H4 (cell line): ENCODE results near the gene GPR173. TPM values are rescaled to one million over a fixed set of nuclear protein-coding genes. Genes with fewer than 3 reads are reported as not detected.

Experiments
- DNase-seq: peaks from one replicate; pipeline ENCODE4 v3.0.0-alpha.2; 2015; ENCODE audit warnings: low spot score
- total RNA-seq: library from RNA; depleted of rRNA; stranded (reverse); fragments of >200 nt; shearing (Covaris generic); gene quantifications from 2 replicates; pipeline ENCODE4 v1.2.3, GENCODE V29; 2014

Gene GPR173
- total RNA-seq, 1 experiment from 2014 or later = 0.72 TPM

DNA sequence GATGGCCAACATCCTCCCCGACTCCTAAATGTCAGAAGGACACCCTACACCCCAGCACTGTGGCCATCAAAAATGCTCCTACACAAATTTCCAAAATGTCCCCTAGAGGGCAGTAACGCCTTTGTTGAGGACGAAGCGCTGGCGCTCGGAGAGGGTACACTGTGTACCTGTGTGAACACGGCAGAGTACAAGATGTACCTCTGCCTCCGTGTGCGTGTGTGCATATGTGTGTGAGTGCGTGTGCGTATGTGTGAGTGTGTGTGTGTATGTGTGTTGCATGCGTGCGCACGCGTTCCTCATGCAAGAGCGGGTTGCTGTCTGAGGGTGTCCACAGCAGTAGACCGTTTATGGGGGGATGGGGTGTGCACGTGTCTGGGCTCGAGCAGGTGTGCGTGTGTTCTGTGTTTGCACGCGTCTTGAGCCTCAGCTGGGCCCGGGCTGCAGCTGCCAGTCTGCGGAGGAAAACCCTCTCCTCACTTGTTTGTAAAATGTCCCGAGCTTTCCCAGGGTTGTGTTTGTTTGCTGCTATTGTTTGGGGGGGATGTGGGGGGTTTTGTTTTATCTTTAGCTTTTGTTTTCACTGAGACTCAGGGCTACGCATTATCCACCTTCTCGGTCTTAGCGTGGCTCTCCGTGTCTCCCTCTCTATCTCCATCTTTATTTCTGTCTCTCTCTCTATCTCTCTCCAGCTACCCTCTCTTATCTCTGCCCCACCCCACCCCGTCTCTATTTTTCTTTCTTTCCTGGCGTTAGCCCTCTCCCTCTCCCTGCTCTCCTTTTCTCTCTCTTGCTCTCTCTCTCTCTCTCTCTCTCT is 23.2 kb downstream of the GPR173 start:
- peak; percentile 51 for DNase-seq

DNA sequence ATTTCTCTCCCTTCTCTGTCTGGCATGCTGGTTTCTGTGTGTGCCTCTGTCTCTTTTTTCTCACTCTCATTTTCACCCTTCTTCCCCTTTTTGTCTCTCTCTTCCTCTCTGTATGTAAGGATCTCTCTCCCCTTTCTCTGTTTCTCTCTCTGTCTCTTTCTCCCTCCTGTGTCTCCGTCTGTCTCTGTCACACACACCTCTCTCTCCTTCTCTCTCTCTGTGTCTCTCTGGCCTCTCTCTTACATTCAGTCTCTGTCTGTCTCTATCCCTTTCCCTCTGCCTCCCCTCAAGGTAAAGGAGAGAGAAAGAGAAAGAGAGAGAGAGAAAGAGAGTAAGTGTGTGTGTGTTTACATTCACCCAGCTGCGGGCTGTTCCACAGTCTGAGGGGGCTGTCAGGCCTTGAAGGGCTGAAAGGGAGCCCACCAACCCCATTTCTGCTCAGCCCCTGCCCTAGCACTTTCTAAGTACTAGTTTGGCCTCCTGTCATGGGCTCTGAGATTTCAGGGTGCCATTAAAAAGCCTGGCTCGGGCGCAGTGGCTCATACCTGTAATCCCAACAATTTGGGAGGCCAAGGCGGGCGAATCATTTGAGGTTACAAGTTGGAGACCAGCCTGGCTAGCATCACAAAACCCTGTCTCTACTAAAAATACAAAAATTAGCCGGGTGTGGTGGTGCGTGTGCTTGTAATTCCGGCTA is 24.0 kb downstream of the GPR173 start:
- no peak for DNase-seq

DNA sequence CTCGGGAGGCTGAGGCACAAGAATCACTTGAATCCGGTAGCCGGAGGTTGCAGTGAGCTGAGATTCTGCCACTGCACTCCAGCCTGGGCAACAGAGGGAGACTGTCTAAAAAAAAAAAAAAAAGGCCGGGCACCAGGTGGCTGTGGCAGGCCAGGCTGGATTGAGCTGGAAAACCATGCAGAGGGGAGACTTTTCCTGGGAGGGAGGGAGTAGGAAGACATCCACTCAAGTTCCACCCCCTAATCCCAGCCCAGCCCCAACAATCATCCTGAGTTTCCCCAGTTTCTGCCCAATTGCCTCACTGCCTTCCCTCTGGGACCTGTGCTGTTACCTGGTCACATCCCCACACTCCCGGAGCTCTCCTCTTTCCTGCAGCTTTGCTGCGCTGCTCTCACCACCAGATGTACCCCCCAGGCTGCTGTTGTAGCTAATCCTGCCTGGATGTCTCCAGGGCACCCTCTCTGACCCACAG is 24.6 kb downstream of the GPR173 start:
- no peak for DNase-seq

DNA sequence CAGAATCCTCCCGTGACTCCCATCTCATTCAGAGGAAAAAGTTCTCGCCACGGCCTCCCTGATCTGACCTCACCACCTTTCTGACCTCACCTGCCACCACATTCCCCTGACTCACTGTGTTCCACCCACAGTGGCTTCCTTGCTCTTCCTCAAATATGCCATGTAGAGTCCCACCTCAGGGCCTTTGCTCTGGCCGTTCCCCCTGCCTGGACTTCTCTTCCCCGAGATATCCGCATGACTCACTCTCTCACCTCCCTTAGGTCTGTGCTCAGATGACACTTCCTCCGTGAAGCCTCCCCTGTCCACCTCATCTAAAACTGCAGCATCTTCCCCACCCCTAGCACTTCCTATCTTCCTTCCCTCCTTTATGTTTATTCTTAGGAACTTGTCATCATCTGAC is 26.4 kb downstream of the GPR173 start:
- no peak for DNase-seq

DNA sequence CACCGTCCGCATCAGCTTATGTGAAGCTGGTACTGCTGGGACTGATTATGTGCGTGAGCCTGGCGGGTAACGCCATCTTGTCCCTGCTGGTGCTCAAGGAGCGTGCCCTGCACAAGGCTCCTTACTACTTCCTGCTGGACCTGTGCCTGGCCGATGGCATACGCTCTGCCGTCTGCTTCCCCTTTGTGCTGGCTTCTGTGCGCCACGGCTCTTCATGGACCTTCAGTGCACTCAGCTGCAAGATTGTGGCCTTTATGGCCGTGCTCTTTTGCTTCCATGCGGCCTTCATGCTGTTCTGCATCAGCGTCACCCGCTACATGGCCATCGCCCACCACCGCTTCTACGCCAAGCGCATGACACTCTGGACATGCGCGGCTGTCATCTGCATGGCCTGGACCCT is 28.1 kb downstream of the GPR173 start:
- no peak for DNase-seq

DNA sequence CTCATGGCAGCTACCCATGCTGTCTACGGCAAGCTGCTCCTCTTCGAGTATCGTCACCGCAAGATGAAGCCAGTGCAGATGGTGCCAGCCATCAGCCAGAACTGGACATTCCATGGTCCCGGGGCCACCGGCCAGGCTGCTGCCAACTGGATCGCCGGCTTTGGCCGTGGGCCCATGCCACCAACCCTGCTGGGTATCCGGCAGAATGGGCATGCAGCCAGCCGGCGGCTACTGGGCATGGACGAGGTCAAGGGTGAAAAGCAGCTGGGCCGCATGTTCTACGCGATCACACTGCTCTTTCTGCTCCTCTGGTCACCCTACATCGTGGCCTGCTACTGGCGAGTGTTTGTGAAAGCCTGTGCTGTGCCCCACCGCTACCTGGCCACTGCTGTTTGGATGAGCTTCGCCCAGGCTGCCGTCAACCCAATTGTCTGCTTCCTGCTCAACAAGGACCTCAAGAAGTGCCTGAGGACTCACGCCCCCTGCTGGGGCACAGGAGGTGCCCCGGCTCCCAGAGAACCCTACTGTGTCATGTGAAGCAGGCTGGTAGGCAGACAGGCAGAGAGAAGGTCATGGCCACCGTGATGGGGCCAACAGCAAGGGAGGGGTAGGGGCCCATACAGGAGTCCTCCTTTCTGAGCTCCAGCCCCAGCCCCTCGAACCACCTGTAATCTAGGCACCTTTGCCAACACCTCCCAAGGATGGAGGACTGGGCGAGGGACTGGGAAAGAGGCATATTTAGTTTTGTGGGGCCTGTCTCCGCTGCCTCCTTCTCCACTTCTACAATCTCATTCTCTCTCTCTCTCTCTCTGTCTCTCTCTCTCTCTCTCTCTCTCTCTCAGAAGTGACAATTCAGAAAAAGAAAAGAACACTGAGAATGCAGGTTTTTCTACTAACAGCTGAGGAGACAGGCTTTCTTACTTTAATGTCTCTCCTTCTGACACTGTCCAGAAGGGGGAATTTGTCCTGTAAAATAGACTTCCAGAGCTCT is 28.9 kb downstream of the GPR173 start:
- DNase-seq = no peak

DNA sequence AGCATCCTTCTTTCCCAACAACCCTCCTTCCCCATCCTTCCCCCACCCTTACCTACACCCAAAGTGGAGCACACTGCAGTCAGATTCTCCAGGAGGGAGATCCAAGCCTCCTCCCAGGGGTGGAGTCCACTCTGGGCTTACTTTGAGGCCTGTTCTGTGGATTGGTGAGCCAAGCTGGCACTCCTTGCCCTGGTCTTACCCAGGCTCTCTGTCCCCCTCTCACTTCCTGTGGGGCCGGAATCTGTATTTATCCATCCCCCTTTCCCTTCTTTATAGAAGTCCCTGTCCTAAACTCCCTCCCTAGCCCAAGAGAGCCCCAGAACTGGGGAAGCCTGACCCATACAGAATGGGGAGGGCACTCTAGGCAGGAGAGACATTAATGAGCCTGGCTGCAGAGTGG is 30.4 kb downstream of the GPR173 start:
- no peak for DNase-seq

DNA sequence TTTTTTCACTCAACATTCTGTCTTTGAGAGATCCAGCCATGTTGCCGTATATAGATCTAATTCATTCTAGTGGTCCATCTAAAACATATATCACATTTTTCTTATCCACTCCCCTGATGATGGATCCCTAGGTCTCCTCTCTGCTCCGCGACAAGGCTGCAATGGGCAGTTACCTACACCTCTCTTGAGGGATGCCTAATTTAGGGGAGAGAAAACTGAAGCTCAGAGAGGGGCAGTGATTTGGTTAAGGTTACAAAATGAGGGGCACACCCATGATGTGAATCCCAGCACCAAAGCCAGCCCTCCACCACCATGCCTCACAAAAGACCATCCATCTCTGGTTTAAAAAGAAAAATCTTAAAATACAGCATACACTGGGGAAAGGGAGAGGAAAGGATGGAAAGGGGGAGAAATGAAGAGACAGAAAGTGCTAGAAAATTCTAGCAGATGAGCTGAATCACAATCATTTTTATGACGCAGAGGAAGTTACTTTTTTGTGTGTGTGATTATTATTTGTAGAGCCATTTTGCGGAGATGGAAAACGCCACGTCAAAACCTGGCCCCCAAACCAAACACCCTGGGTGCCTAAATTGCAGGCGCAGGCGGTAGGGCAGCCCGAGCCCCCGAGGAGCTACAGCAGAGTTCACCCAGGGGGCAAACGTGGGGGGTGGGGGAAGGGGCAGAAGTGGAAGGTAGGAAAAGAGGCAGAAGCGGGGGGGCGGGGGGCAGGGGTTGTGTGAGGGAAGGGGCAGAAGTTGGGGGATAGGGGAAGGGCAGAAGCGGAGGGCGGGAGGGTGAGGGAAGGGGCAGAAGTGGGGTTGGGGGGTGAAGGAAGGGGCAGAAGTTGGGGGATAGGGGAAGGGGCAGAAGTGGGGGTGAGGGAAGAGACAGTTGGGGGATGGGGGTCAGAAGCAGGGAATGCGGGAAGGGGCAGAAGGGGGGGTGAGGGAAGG is 32.3 kb downstream of the GPR173 start:
- DNase-seq = no peak

DNA sequence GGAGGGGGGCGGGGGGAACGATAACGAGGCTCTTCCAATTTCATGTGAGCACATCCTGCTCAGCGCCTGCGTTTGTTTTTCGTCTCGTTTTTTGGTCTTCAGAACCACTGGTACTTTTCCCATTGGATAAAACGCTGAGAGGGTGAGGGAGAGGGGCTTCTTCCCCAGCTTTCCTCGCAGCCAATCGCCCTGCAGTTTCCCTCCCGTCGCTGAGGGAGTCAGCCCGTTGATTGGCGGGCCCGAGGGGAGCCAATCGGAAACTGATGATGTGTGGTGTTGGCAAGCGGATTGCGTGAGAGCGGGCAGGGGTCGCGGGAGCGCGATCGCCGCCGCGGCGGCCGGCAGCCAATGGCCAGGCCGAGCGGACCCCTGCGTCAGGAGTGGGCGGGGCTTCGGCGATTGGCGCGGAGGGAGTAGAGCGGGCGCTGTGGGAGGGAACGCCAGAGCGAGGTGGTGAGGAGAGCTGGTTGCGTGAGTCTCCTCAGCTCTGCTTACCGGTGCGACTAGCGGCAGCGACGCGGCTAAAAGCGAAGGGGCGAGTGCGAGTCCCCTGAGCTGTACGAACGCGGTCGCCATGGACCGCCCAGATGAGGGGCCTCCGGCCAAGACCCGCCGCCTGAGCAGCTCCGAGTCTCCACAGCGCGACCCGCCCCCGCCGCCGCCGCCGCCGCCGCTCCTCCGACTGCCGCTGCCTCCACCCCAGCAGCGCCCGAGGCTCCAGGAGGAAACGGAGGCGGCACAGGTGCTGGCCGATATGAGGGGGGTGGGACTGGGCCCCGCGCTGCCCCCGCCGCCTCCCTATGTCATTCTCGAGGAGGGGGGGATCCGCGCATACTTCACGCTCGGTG is 33.6 kb downstream of the GPR173 start, which contains the start of gene TSPYL2:
Gene TSPYL2, plus strand, starts transcription at position 443 of the 848 bp plus-strand sequence. Its CDS starts 132 bp downstream, at position 575.
- DNase-seq = peak; percentile 96

DNA sequence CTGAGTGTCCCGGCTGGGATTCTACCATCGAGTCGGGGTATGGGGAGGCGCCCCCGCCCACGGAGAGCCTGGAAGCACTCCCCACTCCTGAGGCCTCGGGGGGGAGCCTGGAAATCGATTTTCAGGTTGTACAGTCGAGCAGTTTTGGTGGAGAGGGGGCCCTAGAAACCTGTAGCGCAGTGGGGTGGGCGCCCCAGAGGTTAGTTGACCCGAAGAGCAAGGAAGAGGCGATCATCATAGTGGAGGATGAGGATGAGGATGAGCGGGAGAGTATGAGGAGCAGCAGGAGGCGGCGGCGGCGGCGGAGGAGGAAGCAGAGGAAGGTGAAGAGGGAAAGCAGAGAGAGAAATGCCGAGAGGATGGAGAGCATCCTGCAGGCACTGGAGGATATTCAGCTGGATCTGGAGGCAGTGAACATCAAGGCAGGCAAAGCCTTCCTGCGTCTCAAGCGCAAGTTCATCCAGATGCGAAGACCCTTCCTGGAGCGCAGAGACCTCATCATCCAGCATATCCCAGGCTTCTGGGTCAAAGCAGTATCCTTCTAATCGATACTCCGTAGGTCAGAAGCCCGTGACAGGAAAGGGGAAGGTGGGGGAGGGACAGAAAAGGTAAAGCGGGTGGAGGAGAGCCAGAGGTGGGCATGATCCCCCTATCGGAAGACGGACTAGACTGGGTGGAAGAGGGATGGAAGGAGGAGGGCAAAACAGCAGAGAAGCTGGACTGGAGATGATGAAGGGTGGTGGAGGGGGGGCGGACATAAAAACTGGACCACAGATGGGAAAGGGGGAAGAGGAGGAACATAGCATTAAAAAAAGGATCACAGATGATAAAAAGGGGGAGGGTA is 34.4 kb downstream of the GPR173 start:
- DNase-seq = no peak

DNA sequence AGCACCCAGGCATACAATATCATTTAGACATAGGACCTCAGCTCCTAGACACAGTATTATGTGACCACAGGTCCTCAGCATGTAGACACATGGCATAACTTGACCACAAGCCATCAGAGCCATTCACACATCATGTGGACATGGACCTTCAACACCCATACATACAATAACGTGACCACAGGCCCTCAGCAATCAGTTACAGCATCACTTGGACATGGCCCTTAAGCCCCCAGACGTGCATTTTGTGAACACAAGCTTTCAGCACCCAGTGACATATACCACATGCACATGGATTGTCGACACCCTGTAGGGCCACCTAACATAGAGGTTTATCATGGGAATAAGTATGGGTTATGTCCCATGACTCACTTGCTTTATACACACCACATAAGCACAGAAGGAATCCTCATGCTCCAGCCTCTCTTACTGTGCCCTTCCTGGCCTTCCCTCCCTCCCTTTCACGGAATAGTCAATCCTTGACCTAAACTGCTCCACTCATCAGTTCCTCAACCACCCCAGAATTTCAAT is 35.5 kb downstream of the GPR173 start:
- DNase-seq = no peak

DNA sequence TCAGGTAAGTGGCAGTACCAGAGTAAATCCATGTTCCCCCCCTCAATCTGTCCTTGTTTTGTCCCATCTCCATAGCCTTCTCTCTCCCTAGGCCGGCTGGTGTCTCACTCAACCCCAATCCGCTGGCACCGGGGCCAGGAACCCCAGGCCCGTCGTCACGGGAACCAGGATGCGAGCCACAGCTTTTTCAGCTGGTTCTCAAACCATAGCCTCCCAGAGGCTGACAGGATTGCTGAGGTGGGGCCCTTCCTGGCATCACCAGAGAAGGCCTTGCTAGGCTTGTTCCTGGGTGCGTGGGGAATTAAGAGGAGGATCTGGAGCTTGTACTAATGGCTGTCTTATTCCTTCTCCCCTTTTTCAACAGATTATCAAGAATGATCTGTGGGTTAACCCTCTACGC is 36.3 kb downstream of the GPR173 start:
- no peak for DNase-seq

DNA sequence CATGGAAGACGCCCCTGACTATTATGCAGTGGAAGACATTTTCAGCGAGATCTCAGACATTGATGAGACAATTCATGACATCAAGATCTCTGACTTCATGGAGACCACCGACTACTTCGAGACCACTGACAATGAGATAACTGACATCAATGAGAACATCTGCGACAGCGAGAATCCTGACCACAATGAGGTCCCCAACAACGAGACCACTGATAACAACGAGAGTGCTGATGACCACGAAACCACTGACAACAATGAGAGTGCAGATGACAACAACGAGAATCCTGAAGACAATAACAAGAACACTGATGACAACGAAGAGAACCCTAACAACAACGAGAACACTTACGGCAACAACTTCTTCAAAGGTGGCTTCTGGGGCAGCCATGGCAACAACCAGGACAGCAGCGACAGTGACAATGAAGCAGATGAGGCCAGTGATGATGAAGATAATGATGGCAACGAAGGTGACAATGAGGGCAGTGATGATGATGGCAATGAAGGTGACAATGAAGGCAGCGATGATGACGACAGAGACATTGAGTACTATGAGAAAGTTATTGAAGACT is 37.2 kb downstream of the GPR173 start:
- no peak for DNase-seq

DNA sequence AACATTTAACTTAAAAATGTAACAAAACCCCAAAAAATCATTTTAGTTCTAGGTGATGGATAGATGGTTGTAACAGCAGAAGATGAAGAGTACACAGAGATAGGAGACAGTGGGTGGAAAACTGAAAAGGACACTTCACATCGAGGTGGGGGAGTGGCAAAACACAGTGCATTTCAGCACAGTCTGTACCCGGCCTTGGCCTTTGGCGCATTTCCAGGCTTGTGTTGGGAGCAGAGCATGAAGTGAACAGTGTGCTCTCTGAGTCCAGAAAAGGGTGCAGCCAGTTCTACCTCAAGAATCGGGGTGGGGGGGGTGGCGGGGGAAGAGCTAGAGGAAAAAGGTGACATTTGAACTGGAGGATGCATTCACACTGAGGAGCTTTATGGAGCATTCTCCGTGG is 37.9 kb downstream of the GPR173 start:
- no peak for DNase-seq

DNA sequence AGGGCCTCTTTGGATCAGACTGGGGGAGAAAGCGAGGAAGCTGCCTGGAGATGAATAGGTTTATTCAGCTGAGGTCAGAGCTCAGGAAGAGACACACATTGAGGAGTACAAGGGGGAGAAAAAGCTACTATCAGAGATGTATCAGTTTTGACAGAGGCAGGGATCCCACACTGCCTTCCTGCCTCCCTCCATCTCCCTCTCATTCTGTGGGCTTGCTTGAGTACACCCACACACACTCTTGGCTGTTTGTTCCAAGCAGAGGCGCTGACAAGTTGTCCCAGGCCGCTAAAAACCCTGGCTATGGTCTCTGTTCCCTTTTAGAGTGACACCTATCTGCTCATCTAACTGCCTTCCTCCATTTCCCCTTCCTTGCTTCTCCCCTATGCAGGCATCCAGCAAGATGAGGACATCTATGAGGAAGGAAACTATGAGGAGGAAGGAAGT is 38.8 kb downstream of the GPR173 start:
- DNase-seq = no peak

DNA sequence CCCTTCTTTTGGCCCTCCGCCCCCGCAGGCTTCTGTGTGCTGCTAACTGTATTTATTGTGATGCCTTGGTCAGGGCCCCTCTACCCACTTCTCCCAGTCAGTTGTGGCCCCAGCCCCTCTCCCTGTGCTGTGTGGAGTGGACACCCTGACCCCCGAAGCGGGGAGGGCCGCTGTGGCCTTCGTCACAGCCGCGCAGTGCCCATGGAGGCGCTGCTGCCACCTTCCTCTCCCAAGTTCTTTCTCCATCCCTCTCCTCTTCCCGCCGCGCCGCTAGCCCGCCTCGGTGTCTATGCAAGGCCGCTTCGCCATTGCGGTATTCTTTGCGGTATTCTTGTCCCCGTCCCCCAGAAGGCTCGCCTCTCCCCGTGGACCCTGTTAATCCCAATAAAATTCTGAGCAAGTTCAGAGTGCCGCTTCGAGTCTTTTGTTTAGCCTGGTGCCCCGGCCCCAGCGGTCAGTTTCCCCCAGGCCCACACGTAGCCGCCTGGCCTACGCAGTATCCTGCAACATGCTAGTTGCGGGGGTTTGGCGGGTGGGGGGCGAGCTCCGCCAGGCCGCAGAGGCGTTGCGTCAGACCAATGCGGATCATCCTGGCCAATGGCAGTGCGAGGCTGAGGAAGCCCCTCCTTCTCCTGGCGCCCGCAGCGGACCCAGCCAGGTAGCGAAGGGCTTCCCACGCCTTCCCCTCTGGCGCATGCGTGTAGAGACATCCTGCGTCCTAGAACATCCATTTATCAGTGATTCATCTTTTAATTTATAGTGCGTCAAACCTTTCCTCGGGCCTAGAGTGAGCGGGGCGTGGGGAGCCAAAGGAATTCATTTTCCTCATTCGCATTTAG is 39.8 kb downstream of the GPR173 start:
- no peak for DNase-seq

DNA sequence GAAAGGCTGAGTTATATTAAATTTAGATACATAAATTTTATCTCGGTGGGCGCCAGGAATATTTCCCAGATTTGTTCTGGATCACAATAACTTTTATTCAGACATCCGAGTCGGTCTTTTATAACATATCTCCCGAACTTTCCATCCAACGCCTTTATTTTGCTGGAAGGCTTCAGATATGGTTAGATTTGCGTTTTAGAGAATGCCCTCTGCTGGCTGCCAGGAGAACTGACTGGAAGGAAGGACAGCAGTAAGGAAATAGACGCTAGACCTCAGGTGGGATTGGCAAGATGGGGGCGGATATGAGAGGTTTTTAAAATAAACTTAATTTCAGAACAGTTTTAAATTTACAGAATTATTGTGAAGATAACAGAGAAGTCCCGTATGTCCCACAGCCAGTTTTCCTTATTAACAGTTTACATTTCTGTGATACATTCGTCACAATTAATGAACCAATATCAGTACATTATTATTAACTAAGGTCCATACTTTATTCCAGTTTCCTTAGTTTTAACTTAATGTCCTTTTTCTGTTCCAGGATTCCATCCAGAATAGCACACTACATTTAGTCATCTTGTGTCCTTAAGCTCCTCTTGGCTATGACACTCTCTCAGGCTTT is 40.7 kb downstream of the GPR173 start:
- peak; percentile 43 for DNase-seq
